ENCODE data around the gene DNAJC12.

DNA sequence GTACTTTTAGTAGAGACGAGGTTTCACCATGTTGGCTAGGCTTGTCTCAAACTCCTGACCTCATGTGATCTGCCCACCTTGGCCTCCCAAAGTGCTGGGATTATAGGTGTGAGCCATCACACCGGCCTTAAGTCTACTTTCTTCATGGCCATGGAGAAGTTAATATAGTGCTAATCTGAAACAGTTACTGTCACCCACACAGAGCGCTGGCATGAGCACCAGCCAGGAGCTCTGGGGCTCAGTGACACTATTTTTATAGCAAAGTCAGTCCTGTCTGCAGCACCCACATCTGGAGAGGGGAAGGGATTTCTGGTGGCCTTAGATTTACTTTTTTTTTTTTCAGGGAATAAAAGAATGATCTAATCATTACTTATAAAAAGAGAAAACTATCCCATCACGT is 21.3 kb downstream of the DNAJC12 start:
- TF ChIP-seq HOXA7 (CRISPR knock-in tag; IDR thresholded peaks at IDR 0.05) (no peak), KDM1A (IDR thresholded peaks at IDR 0.05; ENCODE audit: low read depth) (no peak), RCOR1 (IDR thresholded peaks at IDR 0.05; ENCODE audit: low read depth, low read length) (no peak), POLR2A (IDR thresholded peaks at IDR 0.05; ENCODE audit: low read length) (no peak), JUN (IDR thresholded peaks at IDR 0.05) (no peak), MAFK (IDR thresholded peaks at IDR 0.05; ENCODE audit: partially characterized antibody) (no peak), TFCP2L1 (CRISPR knock-in tag; IDR thresholded peaks at IDR 0.05) (no peak), USF2 (IDR thresholded peaks at IDR 0.05) (no peak)
- TF ChIP-seq, protein P1, sequence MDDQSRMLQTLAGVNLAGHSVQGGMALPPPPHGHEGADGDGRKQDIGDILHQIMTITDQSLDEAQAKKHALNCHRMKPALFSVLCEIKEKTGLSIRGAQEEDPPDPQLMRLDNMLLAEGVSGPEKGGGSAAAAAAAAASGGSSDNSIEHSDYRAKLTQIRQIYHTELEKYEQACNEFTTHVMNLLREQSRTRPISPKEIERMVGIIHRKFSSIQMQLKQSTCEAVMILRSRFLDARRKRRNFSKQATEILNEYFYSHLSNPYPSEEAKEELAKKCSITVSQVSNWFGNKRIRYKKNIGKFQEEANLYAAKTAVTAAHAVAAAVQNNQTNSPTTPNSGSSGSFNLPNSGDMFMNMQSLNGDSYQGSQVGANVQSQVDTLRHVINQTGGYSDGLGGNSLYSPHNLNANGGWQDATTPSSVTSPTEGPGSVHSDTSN (IDR thresholded peaks at IDR 0.05) = no peak
- TF ChIP-seq, protein P2, sequence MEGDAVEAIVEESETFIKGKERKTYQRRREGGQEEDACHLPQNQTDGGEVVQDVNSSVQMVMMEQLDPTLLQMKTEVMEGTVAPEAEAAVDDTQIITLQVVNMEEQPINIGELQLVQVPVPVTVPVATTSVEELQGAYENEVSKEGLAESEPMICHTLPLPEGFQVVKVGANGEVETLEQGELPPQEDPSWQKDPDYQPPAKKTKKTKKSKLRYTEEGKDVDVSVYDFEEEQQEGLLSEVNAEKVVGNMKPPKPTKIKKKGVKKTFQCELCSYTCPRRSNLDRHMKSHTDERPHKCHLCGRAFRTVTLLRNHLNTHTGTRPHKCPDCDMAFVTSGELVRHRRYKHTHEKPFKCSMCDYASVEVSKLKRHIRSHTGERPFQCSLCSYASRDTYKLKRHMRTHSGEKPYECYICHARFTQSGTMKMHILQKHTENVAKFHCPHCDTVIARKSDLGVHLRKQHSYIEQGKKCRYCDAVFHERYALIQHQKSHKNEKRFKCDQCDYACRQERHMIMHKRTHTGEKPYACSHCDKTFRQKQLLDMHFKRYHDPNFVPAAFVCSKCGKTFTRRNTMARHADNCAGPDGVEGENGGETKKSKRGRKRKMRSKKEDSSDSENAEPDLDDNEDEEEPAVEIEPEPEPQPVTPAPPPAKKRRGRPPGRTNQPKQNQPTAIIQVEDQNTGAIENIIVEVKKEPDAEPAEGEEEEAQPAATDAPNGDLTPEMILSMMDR (IDR thresholded peaks at IDR 0.05) = no peak

Data from A549 (cell line).